Activated CD8-positive, alpha-beta memory T cell treated with anti-CD3 and anti-CD28 coated beads, Interleukin-2, amount 50 U/mL, for 1 hour (primary cell): ENCODE results near the gene DYNLL2.
"Not testable (repeated sequence)": the region's sequence is repeated elsewhere in the genome, so short reads cannot be mapped to it uniquely, and the experiment has no call there.

Experiments
- DNase-seq: peaks from one replicate; pipeline ENCODE4 v3.0.0-alpha.2; 2020; ENCODE audit errors: extremely low read depth

Gene DYNLL2

GRCh38 chr17:58082870-58083490 lies at the start of gene DYNLL2:
TSS of gene DYNLL2 (plus strand) at chr17:58083419. CDS start at chr17:58087091, 3,672 bp downstream.
- peak; percentile 53 for DNase-seq

GRCh38 chr17:58039975-58040374 lies 43.2 kb upstream of the DYNLL2 start:
- no peak for DNase-seq

GRCh38 chr17:58040386-58040785 lies 42.8 kb upstream of the DYNLL2 start:
- no peak for DNase-seq

GRCh38 chr17:58041161-58041560 lies 42.1 kb upstream of the DYNLL2 start:
- no peak for DNase-seq

- DNase-seq, result no peak
Measured at GRCh38 chr17:58043221-58044181, 39.7 kb upstream of the DYNLL2 start.

GRCh38 chr17:58044256-58044655 lies 39.0 kb upstream of the DYNLL2 start:
- DNase-seq, result not testable (repeated sequence)

GRCh38 chr17:58046239-58047094 lies 36.8 kb upstream of the DYNLL2 start:
- DNase-seq, result no peak

GRCh38 chr17:58047376-58048150 lies 35.7 kb upstream of the DYNLL2 start:
- DNase-seq, result no peak

- no peak for DNase-seq
Measured at GRCh38 chr17:58049533-58049932, 33.7 kb upstream of the DYNLL2 start.

GRCh38 chr17:58050966-58051365 lies 32.3 kb upstream of the DYNLL2 start:
- no peak for DNase-seq

- no peak for DNase-seq
Measured at GRCh38 chr17:58051468-58051867, 31.8 kb upstream of the DYNLL2 start.

GRCh38 chr17:58052407-58052806 lies 30.8 kb upstream of the DYNLL2 start:
- DNase-seq, result no peak

- no peak for DNase-seq
Measured at GRCh38 chr17:58052945-58053715, 30.1 kb upstream of the DYNLL2 start.

- no peak for DNase-seq
Measured at GRCh38 chr17:58054641-58055040, 28.6 kb upstream of the DYNLL2 start.

- no peak for DNase-seq
Measured at GRCh38 chr17:58056476-58056875, 26.7 kb upstream of the DYNLL2 start.

- DNase-seq, result no peak
Measured at GRCh38 chr17:58059141-58059540, 24.1 kb upstream of the DYNLL2 start.

GRCh38 chr17:58060596-58061191 lies 22.5 kb upstream of the DYNLL2 start:
- DNase-seq, result no peak

GRCh38 chr17:58061672-58062071 lies 21.5 kb upstream of the DYNLL2 start:
- DNase-seq, result no peak

GRCh38 chr17:58065238-58065637 lies 18.0 kb upstream of the DYNLL2 start:
- DNase-seq, result no peak

GRCh38 chr17:58066401-58066800 lies 16.8 kb upstream of the DYNLL2 start:
- DNase-seq, result no peak
